Measurements from ENCODE around the gene SNAP29. TPM values are rescaled to one million over a fixed set of nuclear protein-coding genes. Genes with fewer than 3 reads are reported as not detected.

Gene SNAP29
- total and polyA plus RNA-seq, 9 of the 15 experiments (the other 6 are each of a cell fraction or from before 2014, with no cell fraction given) = 19.5 to 250 (median 75.9) TPM

DNA sequence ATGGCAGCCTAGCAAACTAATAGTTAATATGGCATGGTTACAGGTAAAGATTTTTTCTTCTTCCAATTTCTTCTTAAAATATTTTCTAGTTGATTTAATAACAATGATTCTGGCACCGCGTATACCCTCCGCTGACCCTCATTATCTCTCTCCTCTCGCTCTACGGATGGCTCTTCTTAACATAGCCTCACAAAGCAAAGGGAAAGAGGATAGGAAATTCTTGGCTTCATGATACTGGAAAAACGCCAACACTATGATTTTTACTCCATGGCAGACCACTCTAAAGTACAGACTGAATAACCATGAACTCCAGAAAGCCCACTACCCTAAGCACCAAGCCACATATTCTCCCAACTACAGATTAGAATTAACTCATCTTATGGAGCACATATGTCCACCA, 6.3 kb upstream of the SNAP29 start:
- intact Hi-C loops (cut with micrococcal nuclease) = loop anchor here (2.0 to 10.0 kb wide), 2 partner anchors 76 to 802 kb away; no protein-coding TSS in a partner anchor
- in situ Hi-C loops (cut with MboI) = no loop called here
- H3K27me3 ChIP-seq (ENCODE audit: control insufficient read depth in 2 of 2, insufficient read depth in 2 of 2, low read length in 2 of 2) = no peaks in the 10 kb centered on the region
- H3K9me1 ChIP-seq (ENCODE audit: control insufficient read depth, insufficient read depth, low read length) = no peaks in the 10 kb centered on the region
- no TSS peak for BruUV-seq (replicated peaks)
- peaks cover 36% of the 10 kb centered on the region for H4K20me1 ChIP-seq (replicated peaks; ENCODE audit: control insufficient read depth, insufficient read depth, low read length)
- H2AFZ ChIP-seq (ENCODE audit: low read depth, low read length) = no peak overlapping the region
- ChIA-PET POLR2A (interaction anchor here (0.6 to 4.2 kb wide), 13 partner anchors 9 to 420 kb away, joined by 3 to 21 read pairs (median 6); no protein-coding TSS in a partner anchor), CTCF (ENCODE audit: low intra/inter-chr PET ratio) (interaction anchor here (1.0 kb wide), 1 partner anchor 48 kb away, joined by 3 read pairs; no protein-coding TSS in a partner anchor)
- H3K4me1 ChIP-seq (replicated peaks in 1 of 2; ENCODE audit: control insufficient read depth in 2 of 2, insufficient read depth in 2 of 2, low read length in 2 of 2) = peaks cover 44 to 46% of the 10 kb centered on the region in 2 experiments
- WGBS (ENCODE audit: insufficient coverage, low coverage, missing lambda C conversion rate) = 71% methylated on average over 6 of the region's 6 CpGs
- peaks cover 90% of the 10 kb centered on the region for H3K79me2 ChIP-seq (ENCODE audit: control insufficient read depth, insufficient read depth, low read length)
- no peaks in the 10 kb centered on the region for H3K36me3 ChIP-seq (ENCODE audit: control insufficient read depth, insufficient read depth, low read length)
- no peak for ATAC-seq
- H3K4me2 ChIP-seq (ENCODE audit: insufficient read depth, low read length) = no peak overlapping the region; the same call in 1 of the 2 replicates
- no peaks in the 10 kb centered on the region for H3K9me3 ChIP-seq (replicated peaks; ENCODE audit: control insufficient read depth, insufficient read depth, low read depth, low read length)
- no peak overlapping the region for H3K4me3 ChIP-seq
- H3K27ac ChIP-seq (ENCODE audit: extremely low read depth, low read depth, low read length) = no peak overlapping the region
- DNase-seq (ENCODE audit: extremely low read depth in 1 of 4, low spot score in 3 of 4) = peak in 2 of 4 experiments; percentile 15 to 23
- H3K9ac ChIP-seq (ENCODE audit: insufficient read depth in 1 of 2, low read depth in 2 of 2, low read length in 2 of 2) = 0 out of 4 replicates have a peak overlapping the region, but pooled peaks of 1 of the 2 experiments have one; percentile 6
- FAIRE-seq = no peak
- TF ChIP-seq ZNF124 (CRISPR knock-in tag; IDR thresholded peaks at IDR 0.05) (no peak), HOXB6 (CRISPR knock-in tag; IDR thresholded peaks at IDR 0.05; ENCODE audit: borderline replicate concordance) (no peak), NFIX (CRISPR knock-in tag; IDR thresholded peaks at IDR 0.05; ENCODE audit: low read depth) (no peak), RBBP5 (IDR thresholded peaks at IDR 0.05; ENCODE audit: borderline replicate concordance, insufficient read depth, low read length, poor library complexity, severe bottlenecking) (peak; percentile 11)

DNA sequence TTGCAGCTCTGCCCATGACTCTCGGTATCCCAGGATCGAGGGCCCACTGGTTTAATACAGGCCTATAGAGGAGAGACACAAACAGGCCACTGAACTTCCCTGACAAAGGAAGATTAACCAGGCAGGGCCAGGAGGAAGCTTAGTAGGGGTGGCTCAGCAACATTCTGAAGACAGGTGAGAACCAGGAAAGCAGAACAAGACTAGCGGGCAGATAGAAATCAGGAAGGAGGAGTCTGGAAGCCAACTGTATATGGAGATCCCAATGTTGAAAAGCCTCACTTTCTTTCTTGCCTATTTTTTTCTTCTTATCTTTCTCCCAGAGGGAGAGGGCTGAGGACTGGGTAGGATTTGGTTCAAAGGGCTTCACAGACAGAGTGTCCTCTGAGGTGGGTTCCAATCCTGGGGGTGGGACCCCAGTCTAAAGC, 5.6 kb upstream of the SNAP29 start:
- peak overlapping the region; percentile 27; the same call in 1 of the 2 replicates for H3K4me2 ChIP-seq (ENCODE audit: insufficient read depth, low read length)
- H3K9me1 ChIP-seq (ENCODE audit: control insufficient read depth, insufficient read depth, low read length) = no peaks in the 10 kb centered on the region
- FAIRE-seq (no peak), ATAC-seq (peak; percentile 10), DNase-seq (ENCODE audit: extremely low read depth in 1 of 4, low spot score in 3 of 4) (peak; percentile 32 to 68 (median 48))
- H3K9me3 ChIP-seq (replicated peaks; ENCODE audit: control insufficient read depth, insufficient read depth, low read depth, low read length) = no peaks in the 10 kb centered on the region
- H3K27ac ChIP-seq (ENCODE audit: extremely low read depth, low read depth, low read length) = peak overlapping the region; percentile 3; the same call in 1 of the 3 replicates
- peaks cover 92% of the 10 kb centered on the region for H3K79me2 ChIP-seq (ENCODE audit: control insufficient read depth, insufficient read depth, low read length)
- peak overlapping the region in 1 of 2 experiments; percentile 18; a peak in 1 of 4 replicates for H3K9ac ChIP-seq (ENCODE audit: insufficient read depth in 1 of 2, low read depth in 2 of 2, low read length in 2 of 2)
- in situ Hi-C loops (cut with MboI) = no loop called here
- WGBS (ENCODE audit: insufficient coverage, low coverage, missing lambda C conversion rate) = 29% methylated on average over 3 of the region's 3 CpGs
- POLR2A ChIA-PET = interaction anchor here (0.6 to 4.2 kb wide), 14 partner anchors 8 to 421 kb away, joined by 3 to 21 read pairs (median 4); no protein-coding TSS in a partner anchor
- CTCF ChIA-PET (ENCODE audit: low intra/inter-chr PET ratio) = interaction anchor here (0.6 to 1.0 kb wide), 2 partner anchors 33 to 49 kb away, joined by 3 read pairs; no protein-coding TSS in a partner anchor
- H2AFZ ChIP-seq (ENCODE audit: low read depth, low read length) = no peak overlapping the region
- peaks cover 43% of the 10 kb centered on the region for H4K20me1 ChIP-seq (replicated peaks; ENCODE audit: control insufficient read depth, insufficient read depth, low read length)
- intact Hi-C loops (cut with micrococcal nuclease) = loop anchor here (2.0 to 10.0 kb wide), 2 partner anchors 76 to 802 kb away; no protein-coding TSS in a partner anchor
- H3K4me1 ChIP-seq (replicated peaks in 1 of 2; ENCODE audit: control insufficient read depth in 2 of 2, insufficient read depth in 2 of 2, low read length in 2 of 2) = peaks cover 50 to 52% of the 10 kb centered on the region in 2 experiments
- no TSS peak for BruUV-seq (replicated peaks)
- no peak overlapping the region for H3K4me3 ChIP-seq
- H3K36me3 ChIP-seq (ENCODE audit: control insufficient read depth, insufficient read depth, low read length) = no peaks in the 10 kb centered on the region
- no peaks in the 10 kb centered on the region for H3K27me3 ChIP-seq (ENCODE audit: control insufficient read depth in 2 of 2, insufficient read depth in 2 of 2, low read length in 2 of 2)
- peak in 1 of 2 experiments; percentile 82; a peak in 2 of 4 replicates for TF ChIP-seq RCOR1 (IDR thresholded peaks at IDR 0.05; ENCODE audit: borderline replicate concordance in 1 of 2, low read depth in 2 of 2, low read length in 2 of 2)
- TF ChIP-seq ZNF253 (CRISPR knock-in tag; conservative IDR thresholded peaks at IDR 0.05) = no peak
- TF ChIP-seq TAF1 (IDR thresholded peaks at IDR 0.05; ENCODE audit: control insufficient read depth, extremely low read depth, insufficient read depth, low read length, severe bottlenecking) = no peak
- TF ChIP-seq, protein P1, sequence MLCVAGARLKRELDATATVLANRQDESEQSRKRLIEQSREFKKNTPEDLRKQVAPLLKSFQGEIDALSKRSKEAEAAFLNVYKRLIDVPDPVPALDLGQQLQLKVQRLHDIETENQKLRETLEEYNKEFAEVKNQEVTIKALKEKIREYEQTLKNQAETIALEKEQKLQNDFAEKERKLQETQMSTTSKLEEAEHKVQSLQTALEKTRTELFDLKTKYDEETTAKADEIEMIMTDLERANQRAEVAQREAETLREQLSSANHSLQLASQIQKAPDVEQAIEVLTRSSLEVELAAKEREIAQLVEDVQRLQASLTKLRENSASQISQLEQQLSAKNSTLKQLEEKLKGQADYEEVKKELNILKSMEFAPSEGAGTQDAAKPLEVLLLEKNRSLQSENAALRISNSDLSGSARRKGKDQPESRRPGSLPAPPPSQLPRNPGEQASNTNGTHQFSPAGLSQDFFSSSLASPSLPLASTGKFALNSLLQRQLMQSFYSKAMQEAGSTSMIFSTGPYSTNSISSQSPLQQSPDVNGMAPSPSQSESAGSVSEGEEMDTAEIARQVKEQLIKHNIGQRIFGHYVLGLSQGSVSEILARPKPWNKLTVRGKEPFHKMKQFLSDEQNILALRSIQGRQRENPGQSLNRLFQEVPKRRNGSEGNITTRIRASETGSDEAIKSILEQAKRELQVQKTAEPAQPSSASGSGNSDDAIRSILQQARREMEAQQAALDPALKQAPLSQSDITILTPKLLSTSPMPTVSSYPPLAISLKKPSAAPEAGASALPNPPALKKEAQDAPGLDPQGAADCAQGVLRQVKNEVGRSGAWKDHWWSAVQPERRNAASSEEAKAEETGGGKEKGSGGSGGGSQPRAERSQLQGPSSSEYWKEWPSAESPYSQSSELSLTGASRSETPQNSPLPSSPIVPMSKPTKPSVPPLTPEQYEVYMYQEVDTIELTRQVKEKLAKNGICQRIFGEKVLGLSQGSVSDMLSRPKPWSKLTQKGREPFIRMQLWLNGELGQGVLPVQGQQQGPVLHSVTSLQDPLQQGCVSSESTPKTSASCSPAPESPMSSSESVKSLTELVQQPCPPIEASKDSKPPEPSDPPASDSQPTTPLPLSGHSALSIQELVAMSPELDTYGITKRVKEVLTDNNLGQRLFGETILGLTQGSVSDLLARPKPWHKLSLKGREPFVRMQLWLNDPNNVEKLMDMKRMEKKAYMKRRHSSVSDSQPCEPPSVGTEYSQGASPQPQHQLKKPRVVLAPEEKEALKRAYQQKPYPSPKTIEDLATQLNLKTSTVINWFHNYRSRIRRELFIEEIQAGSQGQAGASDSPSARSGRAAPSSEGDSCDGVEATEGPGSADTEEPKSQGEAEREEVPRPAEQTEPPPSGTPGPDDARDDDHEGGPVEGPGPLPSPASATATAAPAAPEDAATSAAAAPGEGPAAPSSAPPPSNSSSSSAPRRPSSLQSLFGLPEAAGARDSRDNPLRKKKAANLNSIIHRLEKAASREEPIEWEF (CRISPR knock-in tag; IDR thresholded peaks at IDR 0.05) = no peak
